Glutamatergic neuron (in vitro differentiated cells): Measurements from ENCODE around the gene KRTAP1-5. TPM values are rescaled to one million over a fixed set of nuclear protein-coding genes. Genes with fewer than 3 reads are reported as not detected.

ENCODE experiments used
- DNase-seq: peaks from one replicate; pipeline ENCODE4 v3.0.0; 2022
- H3K27ac Mint-ChIP-seq: one replicate; pipeline ENCODE4 v1.8.0; 2020; ENCODE audit warnings: mild to moderate bottlenecking, mixed read lengths, inconsistent platforms; ENCODE audit not compliant: unreplicated experiment
- H3K27me3 Mint-ChIP-seq: one replicate; pipeline ENCODE4 v1.8.0; 2020; ENCODE audit warnings: mild to moderate bottlenecking, moderate library complexity, mixed read lengths, inconsistent platforms; ENCODE audit not compliant: unreplicated experiment
- H3K36me3 Mint-ChIP-seq: one replicate; pipeline ENCODE4 v1.8.0; 2020; ENCODE audit warnings: mild to moderate bottlenecking, mixed read lengths, inconsistent platforms; ENCODE audit not compliant: unreplicated experiment
- H3K4me1 Mint-ChIP-seq: one replicate; pipeline ENCODE4 v1.8.0; 2020; ENCODE audit warnings: mild to moderate bottlenecking, low read depth, mixed read lengths, inconsistent platforms; ENCODE audit not compliant: unreplicated experiment
- H3K4me3 Mint-ChIP-seq: one replicate; pipeline ENCODE4 v1.8.0; 2020; ENCODE audit warnings: mild to moderate bottlenecking, mixed read lengths, inconsistent platforms; ENCODE audit not compliant: unreplicated experiment
- H3K9me3 Mint-ChIP-seq: one replicate; pipeline ENCODE4 v1.8.0; 2020; ENCODE audit warnings: mild to moderate bottlenecking, moderate library complexity, mixed read lengths, inconsistent platforms; ENCODE audit not compliant: unreplicated experiment
- total RNA-seq: library from RNA; stranded (reverse); fragmentation: NEBNext Ultra II Directional; extraction: Animal tissue kit (Norgen Biotek cat#: 25700); gene quantifications from one replicate; pipeline ENCODE4 v1.2.1, GENCODE V29; 2021; ENCODE audit not compliant: unreplicated experiment
- TF ChIP-seq, protein P1 (sequence below): fragments of 200-600 bp; sonication (generic); IDR thresholded peaks from one replicate; pipeline ENCODE4 v1.5.0; 2021; ENCODE audit not compliant: partially characterized antibody, unreplicated experiment

The KRTAP1-5 gene
- total RNA-seq, 1 donor from 2014 or later = not detected

DNA sequence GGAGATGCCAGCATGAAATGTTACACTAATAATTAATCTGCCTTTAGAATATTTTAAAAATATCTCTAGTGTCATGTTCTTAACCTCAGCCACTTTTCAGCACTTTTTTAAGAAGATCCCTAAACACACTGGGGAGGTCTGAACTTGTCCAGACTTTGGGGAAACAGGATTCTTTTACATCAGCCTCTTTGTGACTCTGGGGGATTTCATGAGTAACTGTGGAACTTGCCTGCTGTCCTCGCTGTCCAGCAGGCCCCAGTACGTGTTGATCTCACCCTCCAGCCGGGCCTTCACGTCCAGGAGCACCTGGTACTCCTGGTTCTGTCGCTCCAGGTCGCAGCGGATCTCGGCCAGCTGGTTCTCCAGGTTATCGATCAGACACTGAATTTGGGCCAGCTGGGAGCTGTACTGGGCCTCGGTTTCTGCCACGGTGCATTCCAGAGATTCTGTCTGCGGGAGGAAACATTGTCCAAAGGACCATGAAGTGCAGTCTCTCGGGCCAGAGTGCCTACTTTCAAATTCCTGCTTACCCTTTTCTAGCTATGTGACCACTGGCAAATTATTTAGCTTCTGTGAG, 48.3 kb downstream of the KRTAP1-5 start:
- TF ChIP-seq, protein P1, sequence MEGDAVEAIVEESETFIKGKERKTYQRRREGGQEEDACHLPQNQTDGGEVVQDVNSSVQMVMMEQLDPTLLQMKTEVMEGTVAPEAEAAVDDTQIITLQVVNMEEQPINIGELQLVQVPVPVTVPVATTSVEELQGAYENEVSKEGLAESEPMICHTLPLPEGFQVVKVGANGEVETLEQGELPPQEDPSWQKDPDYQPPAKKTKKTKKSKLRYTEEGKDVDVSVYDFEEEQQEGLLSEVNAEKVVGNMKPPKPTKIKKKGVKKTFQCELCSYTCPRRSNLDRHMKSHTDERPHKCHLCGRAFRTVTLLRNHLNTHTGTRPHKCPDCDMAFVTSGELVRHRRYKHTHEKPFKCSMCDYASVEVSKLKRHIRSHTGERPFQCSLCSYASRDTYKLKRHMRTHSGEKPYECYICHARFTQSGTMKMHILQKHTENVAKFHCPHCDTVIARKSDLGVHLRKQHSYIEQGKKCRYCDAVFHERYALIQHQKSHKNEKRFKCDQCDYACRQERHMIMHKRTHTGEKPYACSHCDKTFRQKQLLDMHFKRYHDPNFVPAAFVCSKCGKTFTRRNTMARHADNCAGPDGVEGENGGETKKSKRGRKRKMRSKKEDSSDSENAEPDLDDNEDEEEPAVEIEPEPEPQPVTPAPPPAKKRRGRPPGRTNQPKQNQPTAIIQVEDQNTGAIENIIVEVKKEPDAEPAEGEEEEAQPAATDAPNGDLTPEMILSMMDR = no peak
- H3K4me3 Mint-ChIP-seq = no peak overlapping the region
- peaks cover 9% of the 10 kb centered on the region for H3K4me1 Mint-ChIP-seq
- peaks cover 3% of the 10 kb centered on the region for H3K27me3 Mint-ChIP-seq
- H3K9me3 Mint-ChIP-seq = peaks cover 3% of the 10 kb centered on the region
- H3K36me3 Mint-ChIP-seq = no peaks in the 10 kb centered on the region
- H3K27ac Mint-ChIP-seq = no peak overlapping the region
- no peak for DNase-seq

Other genes starting within 250 kb of the KRTAP1-5 start
- gene KRT27, start 244.7 kb downstream of the KRTAP1-5 start, total RNA-seq = not detected
- gene KRT28, start 227.2 kb downstream of the KRTAP1-5 start, total RNA-seq = not detected
- 27.1 TPM for gene KRT10, start 204.6 kb downstream of the KRTAP1-5 start, total RNA-seq
- gene KRT12, start 160.0 kb downstream of the KRTAP1-5 start, total RNA-seq = not detected
- not detected for gene KRT20, start 142.0 kb downstream of the KRTAP1-5 start, total RNA-seq
- not detected for gene KRT23, start 89.6 kb downstream of the KRTAP1-5 start, total RNA-seq
- not detected for gene KRT39, start 60.3 kb downstream of the KRTAP1-5 start, total RNA-seq
- gene KRT40, start 42.9 kb downstream of the KRTAP1-5 start, total RNA-seq = not detected
- not detected for gene KRTAP3-3, start 33.0 kb downstream of the KRTAP1-5 start, total RNA-seq
- gene KRTAP3-2, start 27.3 kb downstream of the KRTAP1-5 start, total RNA-seq = not detected
- gene KRTAP3-1, start 18.1 kb downstream of the KRTAP1-5 start, total RNA-seq = not detected
- not detected for gene KRTAP1-4, start 3.0 kb upstream of the KRTAP1-5 start, total RNA-seq
- not detected for gene KRTAP1-3, start 7.7 kb upstream of the KRTAP1-5 start, total RNA-seq
- not detected for gene KRTAP1-1, start 14.2 kb upstream of the KRTAP1-5 start, total RNA-seq
- not detected for gene KRTAP2-1, start 20.1 kb upstream of the KRTAP1-5 start, total RNA-seq
- gene KRTAP2-2, start 28.0 kb upstream of the KRTAP1-5 start, total RNA-seq = not detected
- gene KRTAP2-3, start 32.9 kb upstream of the KRTAP1-5 start, total RNA-seq = not detected
- gene KRTAP2-4, start 38.7 kb upstream of the KRTAP1-5 start, total RNA-seq = not detected
- not detected for gene KRTAP4-7, start 56.9 kb upstream of the KRTAP1-5 start, total RNA-seq
- not detected for gene KRTAP4-8, start 70.9 kb upstream of the KRTAP1-5 start, total RNA-seq
- not detected for gene KRTAP4-16, start 75.0 kb upstream of the KRTAP1-5 start, total RNA-seq
- not detected for gene KRTAP4-9, start 78.2 kb upstream of the KRTAP1-5 start, total RNA-seq
- not detected for gene KRTAP4-11, start 91.2 kb upstream of the KRTAP1-5 start, total RNA-seq
- gene KRTAP4-12, start 97.0 kb upstream of the KRTAP1-5 start, total RNA-seq = not detected
- not detected for gene KRTAP4-6, start 113.3 kb upstream of the KRTAP1-5 start, total RNA-seq
- gene KRTAP4-5, start 122.6 kb upstream of the KRTAP1-5 start, total RNA-seq = not detected
- gene KRTAP4-4, start 133.5 kb upstream of the KRTAP1-5 start, total RNA-seq = not detected
- not detected for gene KRTAP4-3, start 141.0 kb upstream of the KRTAP1-5 start, total RNA-seq
- not detected for gene KRTAP4-2, start 151.0 kb upstream of the KRTAP1-5 start, total RNA-seq
- not detected for gene KRTAP4-1, start 157.7 kb upstream of the KRTAP1-5 start, total RNA-seq
- not detected for gene KRTAP9-1, start 162.7 kb upstream of the KRTAP1-5 start, total RNA-seq
- not detected for gene KRTAP9-2, start 199.4 kb upstream of the KRTAP1-5 start, total RNA-seq
- gene KRTAP9-3, start 205.2 kb upstream of the KRTAP1-5 start, total RNA-seq = not detected
- not detected for gene KRTAP9-8, start 210.8 kb upstream of the KRTAP1-5 start, total RNA-seq
- gene KRTAP9-4, start 222.5 kb upstream of the KRTAP1-5 start, total RNA-seq = not detected
- gene KRTAP9-9, start 228.2 kb upstream of the KRTAP1-5 start, total RNA-seq = not detected
- gene KRTAP9-6, start 238.2 kb upstream of the KRTAP1-5 start, total RNA-seq = not detected
- gene KRTAP9-7, start 248.5 kb upstream of the KRTAP1-5 start, total RNA-seq = not detected